Lower leg skin (tissue), 3 donors: ENCODE measurements around the gene TIMM17B.
"Not testable (repeated sequence)": the region's sequence is repeated elsewhere in the genome, so short reads cannot be mapped to it uniquely, and the experiment has no call there.

Source experiments
- POLR2A ChIP-seq, 2 donors: fragments of 450-650 bp; IDR thresholded peaks; one replicate each; pipeline ENCODE4 v1.6.1; 2016 to 2017; ENCODE audit warnings: antibody characterized with exemption in 2 of 2, mild to moderate bottlenecking in 1 of 2, moderate library complexity in 1 of 2
- TF ChIP-seq, protein P1 (sequence below), 3 donors: fragments of 450-650 bp; IDR thresholded peaks; one replicate each; pipeline ENCODE4 v1.5.1; 2016; ENCODE audit warnings: antibody characterized with exemption in 3 of 3, mild to moderate bottlenecking in 3 of 3, moderate library complexity in 2 of 3

GRCh38 chrX:48872017-48872416, 25.6 kb downstream of the TIMM17B start:
- not testable (repeated sequence) for TF ChIP-seq POLR2A (IDR thresholded peaks at IDR 0.05)
- TF ChIP-seq, protein P1, sequence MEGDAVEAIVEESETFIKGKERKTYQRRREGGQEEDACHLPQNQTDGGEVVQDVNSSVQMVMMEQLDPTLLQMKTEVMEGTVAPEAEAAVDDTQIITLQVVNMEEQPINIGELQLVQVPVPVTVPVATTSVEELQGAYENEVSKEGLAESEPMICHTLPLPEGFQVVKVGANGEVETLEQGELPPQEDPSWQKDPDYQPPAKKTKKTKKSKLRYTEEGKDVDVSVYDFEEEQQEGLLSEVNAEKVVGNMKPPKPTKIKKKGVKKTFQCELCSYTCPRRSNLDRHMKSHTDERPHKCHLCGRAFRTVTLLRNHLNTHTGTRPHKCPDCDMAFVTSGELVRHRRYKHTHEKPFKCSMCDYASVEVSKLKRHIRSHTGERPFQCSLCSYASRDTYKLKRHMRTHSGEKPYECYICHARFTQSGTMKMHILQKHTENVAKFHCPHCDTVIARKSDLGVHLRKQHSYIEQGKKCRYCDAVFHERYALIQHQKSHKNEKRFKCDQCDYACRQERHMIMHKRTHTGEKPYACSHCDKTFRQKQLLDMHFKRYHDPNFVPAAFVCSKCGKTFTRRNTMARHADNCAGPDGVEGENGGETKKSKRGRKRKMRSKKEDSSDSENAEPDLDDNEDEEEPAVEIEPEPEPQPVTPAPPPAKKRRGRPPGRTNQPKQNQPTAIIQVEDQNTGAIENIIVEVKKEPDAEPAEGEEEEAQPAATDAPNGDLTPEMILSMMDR (IDR thresholded peaks at IDR 0.05), result not testable (repeated sequence)
